SKM-1 treated with dmso at 0.1 percent for 144 hours (cell line): ENCODE measurements around the gene SDK1.
"Not testable (repeated sequence)": the region's sequence is repeated elsewhere in the genome, so short reads cannot be mapped to it uniquely, and the experiment has no call there.

Source experiments
- DNase-seq: peaks from one replicate; lab custom pipeline; 2025; ENCODE audit not compliant: unreplicated experiment; lab: John Stamatoyannopoulos, UW

SDK1 gene

GRCh38 chr7:3951316-3952055 is 650.4 kb downstream of the SDK1 start:
- DNase-seq: no peak

GRCh38 chr7:3953133-3953532 is 652.1 kb downstream of the SDK1 start:
- no peak for DNase-seq

GRCh38 chr7:3953946-3954345 is 652.9 kb downstream of the SDK1 start:
- DNase-seq: no peak

DNA sequence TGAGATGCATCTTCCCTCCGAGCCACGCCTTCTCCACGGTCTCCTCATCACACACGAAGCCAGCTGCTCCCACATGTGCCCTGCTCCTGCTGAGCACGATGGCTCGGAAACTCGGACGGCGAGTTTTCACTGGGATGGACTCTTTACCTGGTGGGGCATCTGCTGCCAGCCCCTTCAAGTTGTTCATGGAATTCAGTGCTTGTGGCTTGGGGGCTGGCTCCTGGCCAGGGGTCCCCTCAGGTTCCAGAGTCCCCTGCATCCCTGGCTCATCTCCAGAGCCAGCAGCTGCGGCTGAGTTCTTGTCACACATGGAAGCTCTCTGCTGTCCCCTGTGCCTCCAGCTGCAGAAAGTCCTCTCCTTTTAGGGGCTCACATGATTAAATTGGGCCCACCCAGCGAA is 654.0 kb downstream of the SDK1 start:
- no peak for DNase-seq

DNA sequence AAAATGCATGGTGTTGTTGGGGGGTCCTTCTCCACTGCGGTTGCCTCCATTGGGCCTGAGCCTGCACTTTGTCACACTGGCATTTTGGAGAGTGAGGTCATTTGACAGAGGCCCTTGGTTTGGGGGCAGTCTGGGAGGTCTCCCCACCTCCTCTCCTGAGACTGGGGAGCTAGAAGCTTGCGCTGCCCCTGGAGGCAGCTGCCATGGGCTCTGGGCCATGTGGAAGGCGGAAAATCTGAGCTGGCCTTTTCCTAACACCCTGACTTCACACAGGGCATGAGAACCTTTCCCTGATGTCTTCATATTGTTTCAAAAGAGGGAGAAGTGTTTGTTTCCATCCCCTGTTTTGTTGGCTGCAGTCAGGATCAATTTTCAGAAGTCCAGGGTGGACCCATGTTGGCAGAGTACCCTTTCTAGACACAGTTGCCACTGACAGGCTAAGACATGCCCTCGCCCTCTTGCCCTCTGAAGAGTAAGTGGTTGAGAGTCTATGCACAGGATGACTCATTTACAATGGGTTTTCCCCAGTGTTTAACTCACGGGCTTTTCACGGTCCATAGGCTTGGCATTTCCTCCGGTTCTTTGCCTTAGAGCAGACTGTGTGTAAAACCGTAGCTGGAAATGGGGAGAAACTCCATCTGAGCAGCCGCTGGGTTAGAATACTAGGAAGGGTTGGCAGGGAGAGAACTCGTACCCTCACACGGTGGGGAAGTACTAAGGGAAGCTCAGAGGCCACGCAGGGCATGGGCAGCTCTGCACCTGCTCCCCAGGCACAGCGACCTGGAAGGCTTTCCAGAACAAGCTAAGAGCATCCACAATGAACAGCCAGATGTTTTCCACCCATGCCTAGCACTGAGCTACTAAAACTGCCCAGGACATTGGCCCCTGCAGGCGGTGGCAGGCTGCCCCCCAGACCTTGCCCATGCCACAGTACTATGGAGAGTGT is 655.0 kb downstream of the SDK1 start:
- DNase-seq: no peak

GRCh38 chr7:3956949-3957348 is 655.9 kb downstream of the SDK1 start:
- DNase-seq: no peak

DNA sequence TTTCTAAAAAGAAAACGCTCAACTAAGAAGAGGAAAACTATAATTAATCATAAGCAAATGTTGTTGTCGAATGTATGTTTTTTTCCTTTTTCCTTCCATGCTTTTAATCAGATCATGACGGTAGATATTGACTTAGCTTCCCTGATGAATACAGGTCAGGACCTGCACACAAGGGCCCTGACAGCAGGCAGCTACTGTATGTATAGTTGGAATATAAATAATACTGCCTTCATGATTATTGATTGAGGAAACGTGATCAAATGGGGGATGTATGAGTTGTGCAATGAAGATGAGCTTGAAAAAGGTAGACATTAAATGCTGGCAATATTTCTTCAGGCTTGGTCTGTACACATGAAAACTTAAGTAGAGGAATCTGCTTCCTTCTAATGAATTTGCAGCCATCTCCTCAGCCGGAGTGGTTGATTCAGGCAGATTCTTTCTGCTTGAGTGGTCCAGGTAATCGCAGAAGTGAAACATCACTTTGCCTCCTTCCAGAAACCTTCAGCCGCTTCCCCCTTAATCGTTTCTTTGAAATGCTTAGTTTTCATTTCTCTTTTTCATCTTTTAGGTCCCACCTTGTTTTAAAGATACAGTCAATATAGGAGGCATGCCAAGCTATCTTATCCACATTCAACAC is 656.5 kb downstream of the SDK1 start:
- no peak for DNase-seq

- DNase-seq: no peak
Measured at GRCh38 chr7:3958109-3958483, 657.0 kb downstream of the SDK1 start.

GRCh38 chr7:3959364-3959763 is 658.3 kb downstream of the SDK1 start:
- no peak for DNase-seq

DNA sequence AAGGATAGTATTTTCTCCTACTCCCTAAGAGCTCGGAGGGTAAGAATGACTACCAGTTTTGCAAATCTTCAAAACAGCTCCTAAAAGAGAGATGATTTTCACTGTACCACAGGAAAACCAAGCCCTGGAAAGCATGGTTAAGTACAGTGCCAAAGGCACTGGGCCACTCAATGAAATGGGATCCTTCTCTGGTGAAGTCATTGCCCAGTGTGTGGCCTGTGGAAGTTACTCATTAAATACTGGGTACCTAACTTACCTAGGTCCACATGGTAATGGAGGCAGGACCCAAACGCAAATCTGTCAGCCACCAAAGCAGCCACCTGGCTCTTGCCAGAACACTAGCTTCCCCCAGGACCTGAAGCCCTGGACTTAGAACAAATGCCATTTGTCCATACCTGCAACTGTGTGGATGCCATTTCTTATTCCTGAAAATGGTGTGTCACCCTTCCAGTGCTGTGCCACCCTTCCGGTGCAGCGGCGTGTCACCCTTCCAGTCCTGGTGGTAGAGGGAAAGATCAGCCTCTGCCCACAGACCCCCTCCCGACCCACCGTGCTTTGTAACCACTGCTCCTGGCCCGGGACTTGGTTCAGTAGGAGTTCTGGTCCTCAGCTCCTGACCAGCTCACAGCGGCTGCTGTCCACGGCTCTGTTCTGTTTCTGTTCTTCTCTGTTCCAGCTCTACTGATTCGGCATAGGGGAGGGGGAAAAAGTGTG is 659.2 kb downstream of the SDK1 start:
- no peak for DNase-seq

- DNase-seq: no peak
Measured at GRCh38 chr7:3960942-3961341, 659.9 kb downstream of the SDK1 start.

DNA sequence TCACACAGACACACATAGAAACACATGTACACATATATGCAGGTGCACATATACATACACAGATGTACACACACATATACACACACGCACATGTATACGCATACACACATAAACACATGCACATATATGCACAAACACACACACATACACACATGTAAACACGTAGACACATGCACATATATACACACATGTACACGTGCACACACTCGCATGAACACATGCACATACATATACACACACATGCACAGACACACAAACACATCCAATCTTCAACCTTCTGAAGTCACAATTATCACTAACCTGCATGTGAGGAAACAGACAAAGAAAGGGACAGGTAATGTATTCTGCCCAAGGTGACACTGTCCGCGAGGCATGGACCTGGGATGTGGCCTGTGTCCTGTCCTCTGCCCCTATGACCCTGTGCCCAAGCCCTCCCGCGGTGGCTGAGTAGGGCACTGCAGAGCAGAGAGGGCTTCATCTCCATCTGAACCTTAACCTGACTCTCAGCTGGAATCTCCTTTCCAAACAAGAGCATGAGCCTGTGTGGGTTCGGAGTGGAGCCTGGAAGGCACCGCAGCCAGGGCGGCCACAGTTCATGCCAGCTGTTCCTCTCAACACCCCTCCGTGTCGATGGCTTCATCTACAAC is 660.9 kb downstream of the SDK1 start:
- no peak for DNase-seq

GRCh38 chr7:3963768-3964167 is 662.7 kb downstream of the SDK1 start:
- DNase-seq: not testable (repeated sequence)

- no peak for DNase-seq
Measured at GRCh38 chr7:3964980-3965606, 664.0 kb downstream of the SDK1 start.

DNA sequence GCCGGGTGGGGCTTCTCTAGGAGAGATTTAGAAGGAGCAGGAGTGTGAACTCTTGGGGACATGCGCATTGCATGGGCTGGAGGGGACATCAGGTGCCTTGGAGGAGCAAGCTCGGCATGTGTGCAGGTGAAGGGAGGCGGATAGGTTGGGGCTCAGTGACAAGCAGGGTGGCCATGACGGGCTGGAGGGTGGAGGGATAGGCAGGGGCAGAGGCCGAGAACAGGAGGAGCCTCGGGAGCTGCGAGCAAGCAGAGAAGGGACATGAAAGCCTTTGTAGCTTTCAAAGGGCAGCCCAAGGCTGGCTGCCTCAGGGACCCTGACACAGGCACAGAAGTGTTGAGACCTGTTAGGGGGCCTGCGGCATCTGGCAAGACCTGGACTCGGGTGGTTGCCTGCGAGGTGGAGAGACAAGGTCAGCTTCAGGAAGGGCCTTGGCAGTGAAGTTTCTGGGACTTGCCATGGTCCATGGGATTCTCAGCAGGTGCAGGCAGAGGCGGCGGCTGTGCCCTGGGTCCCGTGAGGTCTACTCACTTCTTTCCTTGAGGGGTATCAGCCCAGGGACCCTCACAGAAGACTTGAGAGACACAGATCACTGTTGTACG is 664.8 kb downstream of the SDK1 start:
- no peak for DNase-seq

- no peak for DNase-seq
Measured at GRCh38 chr7:3968234-3968633, 667.2 kb downstream of the SDK1 start.

DNA sequence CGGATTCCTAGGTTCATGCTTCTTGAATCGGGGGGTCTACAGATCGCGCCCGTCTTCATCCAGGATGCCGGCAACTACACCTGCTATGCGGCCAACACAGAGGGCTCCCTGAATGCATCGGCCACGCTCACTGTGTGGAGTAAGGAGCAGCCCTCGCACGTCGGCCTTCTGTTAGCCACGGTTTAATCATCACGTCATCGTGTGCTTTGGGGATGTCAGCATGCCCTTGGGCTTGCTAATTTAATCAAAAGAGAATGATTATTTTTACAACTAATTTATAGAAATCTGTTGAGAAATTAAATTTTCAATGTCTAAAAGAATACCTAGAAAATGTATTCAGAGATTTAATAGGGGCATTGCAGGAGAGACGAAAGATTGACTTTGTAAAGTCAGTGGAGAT is 668.2 kb downstream of the SDK1 start:
- DNase-seq: no peak

GRCh38 chr7:3971323-3971722 is 670.3 kb downstream of the SDK1 start:
- DNase-seq: no peak

GRCh38 chr7:3973264-3973663 is 672.2 kb downstream of the SDK1 start:
- no peak for DNase-seq

GRCh38 chr7:3974329-3974728 is 673.3 kb downstream of the SDK1 start:
- DNase-seq: no peak
